Keratinocyte (primary cell): ENCODE data around the gene CASP4. TPM values are rescaled to one million over a fixed set of nuclear protein-coding genes. Genes with fewer than 3 reads are reported as not detected.
"Not testable (repeated sequence)": the region's sequence is repeated elsewhere in the genome, so short reads cannot be mapped to it uniquely, and the experiment has no call there.

ENCODE experiments used
- DNase-seq: peaks from one replicate; pipeline ENCODE4 v3.0.0-alpha.2; 2011; ENCODE audit warnings: low read depth, missing footprints, low spot score
- FAIRE-seq: peaks from 2 replicates; lab custom pipeline; 2011; peaks lifted over from hg19 to GRCh38; lab: Jason Lieb, UNC
- H2AFZ ChIP-seq: 2 replicates; pipeline ENCODE4 v1.6.0; 2012; ENCODE audit warnings: low read length, control low read depth, inconsistent platforms; ENCODE audit not compliant: control insufficient read depth
- H3K27ac ChIP-seq: 2 replicates; pipeline ENCODE4 v1.5.1; 2011; ENCODE audit warnings: low read length; ENCODE audit not compliant: control insufficient read depth, insufficient read depth
- H3K27me3 ChIP-seq: 3 replicates; pipeline ENCODE4 v1.6.0; 2011; ENCODE audit warnings: low read length; ENCODE audit not compliant: control insufficient read depth, insufficient read depth; ENCODE audit errors: extremely low read depth
- H3K36me3 ChIP-seq, 2 experiments: 2 replicates in 1 of 2; 3 replicates in 1 of 2; pipeline ENCODE4 v1.5.1; 2011; ENCODE audit warnings: low read length in 2 of 2, mild to moderate bottlenecking in 1 of 2; ENCODE audit not compliant: control insufficient read depth in 2 of 2, insufficient read depth in 2 of 2; ENCODE audit errors: extremely low read depth in 1 of 2
- H3K4me1 ChIP-seq: 3 replicates; pipeline ENCODE4 v1.5.1; 2011; ENCODE audit warnings: low read length; ENCODE audit not compliant: control insufficient read depth, insufficient read depth; ENCODE audit errors: extremely low read depth
- H3K4me2 ChIP-seq: 3 replicates; pipeline ENCODE4 v1.6.0; 2011; ENCODE audit warnings: low read depth, low read length; ENCODE audit not compliant: control insufficient read depth, insufficient read depth; ENCODE audit errors: extremely low read depth
- H3K4me3 ChIP-seq, 3 experiments: fragments of 200-600 bp in 1 of 3; sonication (generic) in 1 of 3; 2 replicates in 2 of 3; 3 replicates in 1 of 3; pipeline ENCODE4 v1.5.1; 2011 to 2016; ENCODE audit warnings: low read length in 3 of 3, mild to moderate bottlenecking in 3 of 3, control low read depth in 2 of 3, inconsistent platforms in 1 of 3, low read depth in 1 of 3, mixed read lengths in 1 of 3, mixed run types in 1 of 3, moderate library complexity in 1 of 3; ENCODE audit not compliant: control insufficient read depth in 2 of 3, insufficient read depth in 2 of 3; ENCODE audit errors: extremely low read depth in 1 of 3
- H3K79me2 ChIP-seq: 2 replicates; pipeline ENCODE4 v1.6.0; 2012; ENCODE audit warnings: low read length; ENCODE audit not compliant: control insufficient read depth, insufficient read depth
- H3K9ac ChIP-seq: 3 replicates; pipeline ENCODE4 v1.6.0; 2011; ENCODE audit warnings: low read length; ENCODE audit not compliant: control insufficient read depth, insufficient read depth; ENCODE audit errors: extremely low read depth
- H3K9me1 ChIP-seq: 3 replicates; pipeline ENCODE4 v1.6.0; 2011; ENCODE audit warnings: low read length; ENCODE audit not compliant: control insufficient read depth, insufficient read depth; ENCODE audit errors: extremely low read depth
- H3K9me3 ChIP-seq: 2 replicates; pipeline ENCODE4 v1.5.1; 2012; ENCODE audit warnings: low read depth, low read length; ENCODE audit not compliant: control insufficient read depth
- H4K20me1 ChIP-seq: 3 replicates; pipeline ENCODE4 v1.6.0; 2011; ENCODE audit warnings: low read length; ENCODE audit not compliant: control insufficient read depth, insufficient read depth; ENCODE audit errors: extremely low read depth
- EZH2 ChIP-seq: IDR thresholded peaks from one replicate; pipeline ENCODE4 v1.6.1; 2012; ENCODE audit warnings: inconsistent platforms, mild to moderate bottlenecking, low read length, moderate library complexity
- dilution Hi-C: fragments of 300-500 bp; cut with MboI; formaldehyde crosslinking; loops from one replicate; pipeline ENCODE4 v1.7.0; 2020; ENCODE audit warnings: low sequenced_read_pairs; ENCODE audit not compliant: extremely low pct_ligation_motif_present
- polyA plus RNA-seq, 5 experiments: library from polyadenylated mRNA; depleted of rRNA in 3 of 5; stranded (reverse) in 3 of 5; stranded (forward) in 1 of 5; unstranded in 1 of 5; fragments of >200 nt; gene quantifications; 1 replicate in 1 of 5; 2 replicates in 3 of 5; 3 replicates in 1 of 5; pipeline versions ENCODE4 v1.2.1 to v1.2.3, GENCODE V29; 2011 to 2012; ENCODE audit warnings: missing spikeins in 2 of 5, low read depth in 1 of 5, low replicate concordance in 1 of 5
- TF ChIP-seq, protein P1 (sequence below), 3 experiments: IDR thresholded peaks in 1 of 3; conservative IDR thresholded peaks in 1 of 3; optimal IDR thresholded peaks in 1 of 3; 2 replicates in 2 of 3; 3 replicates in 1 of 3; pipeline versions ENCODE3 to v1.5.1; 2011; ENCODE audit warnings: low read length in 3 of 3, mild to moderate bottlenecking in 3 of 3, moderate library complexity in 2 of 3, control low read depth in 1 of 3, inconsistent platforms in 1 of 3; ENCODE audit not compliant: insufficient read depth in 2 of 3; ENCODE audit errors: extremely low read depth in 1 of 3

CASP4 gene
- polyA plus RNA-seq, 1 donor (not counting 4 experiments of a cell fraction or from before 2014, with no cell fraction given): 127 TPM

DNA sequence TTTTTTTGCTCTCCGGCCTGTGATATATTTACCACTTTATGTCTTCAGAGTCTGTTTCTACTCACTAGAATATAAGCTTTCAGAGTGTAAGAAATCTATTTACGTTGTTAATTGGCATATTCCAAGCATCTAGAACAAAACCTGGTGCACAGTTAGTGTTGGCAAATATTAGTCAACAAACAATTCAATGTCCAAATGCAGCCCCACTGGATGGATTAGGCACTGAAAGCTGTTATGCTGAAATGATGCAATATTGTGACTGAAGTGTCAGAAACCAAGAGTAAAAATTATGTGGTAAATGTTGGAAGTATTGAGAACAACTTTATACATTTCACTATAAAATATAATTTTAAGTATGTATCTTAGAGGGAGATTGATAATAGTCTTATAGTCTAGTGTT, 24.8 kb downstream of the CASP4 start:
- TF ChIP-seq, protein P1, sequence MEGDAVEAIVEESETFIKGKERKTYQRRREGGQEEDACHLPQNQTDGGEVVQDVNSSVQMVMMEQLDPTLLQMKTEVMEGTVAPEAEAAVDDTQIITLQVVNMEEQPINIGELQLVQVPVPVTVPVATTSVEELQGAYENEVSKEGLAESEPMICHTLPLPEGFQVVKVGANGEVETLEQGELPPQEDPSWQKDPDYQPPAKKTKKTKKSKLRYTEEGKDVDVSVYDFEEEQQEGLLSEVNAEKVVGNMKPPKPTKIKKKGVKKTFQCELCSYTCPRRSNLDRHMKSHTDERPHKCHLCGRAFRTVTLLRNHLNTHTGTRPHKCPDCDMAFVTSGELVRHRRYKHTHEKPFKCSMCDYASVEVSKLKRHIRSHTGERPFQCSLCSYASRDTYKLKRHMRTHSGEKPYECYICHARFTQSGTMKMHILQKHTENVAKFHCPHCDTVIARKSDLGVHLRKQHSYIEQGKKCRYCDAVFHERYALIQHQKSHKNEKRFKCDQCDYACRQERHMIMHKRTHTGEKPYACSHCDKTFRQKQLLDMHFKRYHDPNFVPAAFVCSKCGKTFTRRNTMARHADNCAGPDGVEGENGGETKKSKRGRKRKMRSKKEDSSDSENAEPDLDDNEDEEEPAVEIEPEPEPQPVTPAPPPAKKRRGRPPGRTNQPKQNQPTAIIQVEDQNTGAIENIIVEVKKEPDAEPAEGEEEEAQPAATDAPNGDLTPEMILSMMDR (optimal IDR thresholded peaks at IDR 0.05 in 1 of 3, IDR thresholded peaks at IDR 0.05 in 1 of 3, conservative IDR thresholded peaks at IDR 0.05 in 1 of 3; ENCODE audit: extremely low read depth in 1 of 3, insufficient read depth in 2 of 3, low read length in 3 of 3): no peak
- no peak for TF ChIP-seq EZH2
- H3K9ac ChIP-seq: no peak overlapping the region
- H3K9me3 ChIP-seq: no peaks in the 10 kb centered on the region
- H3K4me1 ChIP-seq: no peaks in the 10 kb centered on the region
- H3K36me3 ChIP-seq: peaks cover 12 to 16% of the 10 kb centered on the region in 2 experiments
- no peaks in the 10 kb centered on the region for H3K79me2 ChIP-seq
- H2AFZ ChIP-seq: no peak overlapping the region
- FAIRE-seq (no peak), DNase-seq (no peak)
- no peak overlapping the region for H3K4me3 ChIP-seq
- no peaks in the 10 kb centered on the region for H3K27me3 ChIP-seq
- no peaks in the 10 kb centered on the region for H3K9me1 ChIP-seq
- dilution Hi-C loops: no loop called here
- no peak overlapping the region for H3K4me2 ChIP-seq
- no peak overlapping the region for H3K27ac ChIP-seq
- H4K20me1 ChIP-seq: no peaks in the 10 kb centered on the region

- DNase-seq (no peak), FAIRE-seq (no peak)
- Histone ChIP-seq H3K27me3 (no peaks in the 10 kb centered on the region), H3K9ac (no peak overlapping the region), H3K9me1 (no peaks in the 10 kb centered on the region), H4K20me1 (no peaks in the 10 kb centered on the region), H3K4me1 (no peaks in the 10 kb centered on the region), H3K4me3 (no peak overlapping the region), H3K9me3 (no peaks in the 10 kb centered on the region), H3K79me2 (no peaks in the 10 kb centered on the region), H3K27ac (no peak overlapping the region), H2AFZ (no peak overlapping the region), H3K36me3 (no peaks in the 10 kb centered on the region), H3K4me2 (no peak overlapping the region)
- dilution Hi-C loops: no loop called here
- TF ChIP-seq, protein P1 (optimal IDR thresholded peaks at IDR 0.05 in 1 of 3, IDR thresholded peaks at IDR 0.05 in 1 of 3, conservative IDR thresholded peaks at IDR 0.05 in 1 of 3; ENCODE audit: extremely low read depth in 1 of 3, insufficient read depth in 2 of 3, low read length in 3 of 3): no peak
- no peak for TF ChIP-seq EZH2
Observed at GRCh38 chr11:104934594-104934993, 33.8 kb downstream of the CASP4 start.

DNA sequence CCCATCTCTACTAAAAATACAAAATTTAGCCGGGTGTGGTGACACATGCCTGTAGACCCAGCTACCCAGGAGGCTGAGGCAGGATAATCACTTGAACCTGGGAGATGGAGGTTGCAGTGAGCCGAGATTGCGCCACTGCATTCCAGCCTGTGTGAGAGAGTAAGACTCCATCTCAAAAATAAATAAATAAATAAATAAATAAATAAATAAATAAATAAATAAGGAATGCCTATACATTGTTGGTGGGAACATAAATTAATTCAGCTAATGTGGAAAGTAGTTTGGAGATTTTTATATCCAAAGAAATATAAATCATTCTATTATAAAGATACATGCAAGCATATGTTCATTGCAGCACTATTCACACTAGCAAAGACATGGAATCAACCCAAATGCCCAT, 34.3 kb downstream of the CASP4 start:
- not testable (repeated sequence) for FAIRE-seq

More for the DNA sequence above, 34.3 kb downstream of the CASP4 start:
- H3K4me3 ChIP-seq, H3K4me2 ChIP-seq, DNase-seq, H3K9ac ChIP-seq, H3K36me3 ChIP-seq, dilution Hi-C loops, H3K9me1 ChIP-seq, H3K4me1 ChIP-seq, H4K20me1 ChIP-seq, H3K27me3 ChIP-seq, H3K27ac ChIP-seq, H3K9me3 ChIP-seq, H2AFZ ChIP-seq, H3K79me2 ChIP-seq: not testable (repeated sequence)
